ENCODE data around the gene POC1B. TPM values are rescaled to one million over a fixed set of nuclear protein-coding genes. Genes with fewer than 3 reads are reported as not detected.
A peak's percentile ranks its signal among the peaks of the same experiment; 100 is the strongest.

POC1B gene
- total and polyA plus RNA-seq, 2 experiments from 2014 or later: 8.3 to 15.0 TPM

- no peak overlapping the region for H2AFZ ChIP-seq
- H4K20me1 ChIP-seq (ENCODE audit: insufficient read depth): no peaks in the 10 kb centered on the region
- H3K4me3 ChIP-seq: no peak overlapping the region
- peaks cover 11% of the 10 kb centered on the region for H3K4me1 ChIP-seq (ENCODE audit: insufficient read depth)
- H3K27ac ChIP-seq: no peak overlapping the region
- DNase-seq: no peak
- no peaks in the 10 kb centered on the region for H3K79me2 ChIP-seq (ENCODE audit: insufficient read depth)
- H3F3A ChIP-seq (ENCODE audit: insufficient read depth): peaks cover 13% of the 10 kb centered on the region; the same call in 1 of the 2 replicates
- H3K27me3 ChIP-seq (replicated peaks; ENCODE audit: insufficient read depth): no peaks in the 10 kb centered on the region
- no peaks in the 10 kb centered on the region for H3K9me2 ChIP-seq (ENCODE audit: insufficient read depth)
- TF ChIP-seq EZH2phosphoT487 (IDR thresholded peaks at IDR 0.05; ENCODE audit: insufficient read depth, low read depth): no peak
- TF ChIP-seq EZH2 (IDR thresholded peaks at IDR 0.05; ENCODE audit: insufficient read depth, poor library complexity, severe bottlenecking): no peak
- H3K4me2 ChIP-seq (ENCODE audit: unreplicated experiment): no peak overlapping the region
- H3K9me3 ChIP-seq (ENCODE audit: low read depth): no peaks in the 10 kb centered on the region
- in situ Hi-C loops (cut with MboI): no loop called here
- no peaks in the 10 kb centered on the region for H3K36me3 ChIP-seq (ENCODE audit: low read depth)
- H3K9ac ChIP-seq: no peak overlapping the region
These were observed 39.2 kb upstream of the POC1B start for GRCh38 chr12:89565002-89565401.

- in situ Hi-C loops (cut with MboI): no loop called here
- 74 to 77% methylated on average over 10 of the region's 10 CpGs for WGBS, 2 experiments (ENCODE audit: low coverage in 1 of 2, low lambda C conversion rate in 2 of 2, missing lambda C conversion rate in 2 of 2)
- Histone ChIP-seq H3K36me3 (ENCODE audit: low read depth) (no peaks in the 10 kb centered on the region), H3K9me3 (ENCODE audit: low read depth) (no peaks in the 10 kb centered on the region), H3F3A (ENCODE audit: insufficient read depth) (no peaks in the 10 kb centered on the region), H3K27me3 (replicated peaks; ENCODE audit: insufficient read depth) (no peaks in the 10 kb centered on the region), H3K79me2 (ENCODE audit: insufficient read depth) (no peaks in the 10 kb centered on the region), H3K9me2 (ENCODE audit: insufficient read depth) (no peaks in the 10 kb centered on the region), H3K9ac (no peak overlapping the region), H3K4me3 (no peak overlapping the region), H3K4me1 (ENCODE audit: insufficient read depth) (peaks cover 7% of the 10 kb centered on the region), H4K20me1 (ENCODE audit: insufficient read depth) (no peaks in the 10 kb centered on the region), H3K4me2 (ENCODE audit: unreplicated experiment) (no peak overlapping the region), H2AFZ (no peak overlapping the region), H3K27ac (no peak overlapping the region)
- TF ChIP-seq EZH2phosphoT487 (IDR thresholded peaks at IDR 0.05; ENCODE audit: insufficient read depth, low read depth) (no peak), EZH2 (IDR thresholded peaks at IDR 0.05; ENCODE audit: insufficient read depth, poor library complexity, severe bottlenecking) (no peak)
- DNase-seq: no peak
These were observed 33.9 kb upstream of the POC1B start for GRCh38 chr12:89559753-89560152.

GRCh38 chr12:89556976-89557375 lies 31.1 kb upstream of the POC1B start:
- Histone ChIP-seq H3F3A (ENCODE audit: insufficient read depth) (no peaks in the 10 kb centered on the region), H3K4me3 (no peak overlapping the region), H3K27me3 (replicated peaks; ENCODE audit: insufficient read depth) (no peaks in the 10 kb centered on the region), H3K9ac (no peak overlapping the region), H3K27ac (no peak overlapping the region), H3K4me2 (ENCODE audit: unreplicated experiment) (no peak overlapping the region), H3K9me3 (ENCODE audit: low read depth) (no peaks in the 10 kb centered on the region), H3K4me1 (ENCODE audit: insufficient read depth) (peaks cover 7% of the 10 kb centered on the region), H3K9me2 (ENCODE audit: insufficient read depth) (no peaks in the 10 kb centered on the region), H3K36me3 (ENCODE audit: low read depth) (no peaks in the 10 kb centered on the region), H3K79me2 (ENCODE audit: insufficient read depth) (no peaks in the 10 kb centered on the region), H2AFZ (no peak overlapping the region), H4K20me1 (ENCODE audit: insufficient read depth) (no peaks in the 10 kb centered on the region)
- 61 to 69% methylated on average over 2 of the region's 2 CpGs for WGBS, 2 experiments (ENCODE audit: low coverage in 1 of 2, low lambda C conversion rate in 2 of 2, missing lambda C conversion rate in 2 of 2)
- TF ChIP-seq EZH2phosphoT487 (IDR thresholded peaks at IDR 0.05; ENCODE audit: insufficient read depth, low read depth) (no peak), EZH2 (IDR thresholded peaks at IDR 0.05; ENCODE audit: insufficient read depth, poor library complexity, severe bottlenecking) (no peak)
- no peak for DNase-seq
- in situ Hi-C loops (cut with MboI): no loop called here

- no peaks in the 10 kb centered on the region for H3K27me3 ChIP-seq (replicated peaks; ENCODE audit: insufficient read depth)
- peak; percentile 36 for DNase-seq
- H3K36me3 ChIP-seq (ENCODE audit: low read depth): no peaks in the 10 kb centered on the region
- in situ Hi-C loops (cut with MboI): no loop called here
- H3K79me2 ChIP-seq (ENCODE audit: insufficient read depth): no peaks in the 10 kb centered on the region
- no peak overlapping the region for H3K4me2 ChIP-seq (ENCODE audit: unreplicated experiment)
- H3F3A ChIP-seq (ENCODE audit: insufficient read depth): no peaks in the 10 kb centered on the region
- H3K9ac ChIP-seq: no peak overlapping the region
- 8 to 17% methylated on average over 1 of the region's 1 CpG for WGBS, 2 experiments (ENCODE audit: low coverage in 1 of 2, low lambda C conversion rate in 2 of 2, missing lambda C conversion rate in 2 of 2)
- H3K4me1 ChIP-seq (ENCODE audit: insufficient read depth): peaks cover 7% of the 10 kb centered on the region
- no peak for TF ChIP-seq EZH2 (IDR thresholded peaks at IDR 0.05; ENCODE audit: insufficient read depth, poor library complexity, severe bottlenecking)
- no peak for TF ChIP-seq EZH2phosphoT487 (IDR thresholded peaks at IDR 0.05; ENCODE audit: insufficient read depth, low read depth)
- no peaks in the 10 kb centered on the region for H3K9me3 ChIP-seq (ENCODE audit: low read depth)
- no peak overlapping the region for H3K4me3 ChIP-seq
- H4K20me1 ChIP-seq (ENCODE audit: insufficient read depth): no peaks in the 10 kb centered on the region
- H3K27ac ChIP-seq: no peak overlapping the region
- no peak overlapping the region for H2AFZ ChIP-seq
- H3K9me2 ChIP-seq (ENCODE audit: insufficient read depth): no peaks in the 10 kb centered on the region
These were observed 26.5 kb upstream of the POC1B start for GRCh38 chr12:89552376-89552775.

- Histone ChIP-seq H3K27me3 (replicated peaks; ENCODE audit: insufficient read depth) (no peaks in the 10 kb centered on the region), H3K9ac (no peak overlapping the region), H3K27ac (no peak overlapping the region), H3F3A (ENCODE audit: insufficient read depth) (no peaks in the 10 kb centered on the region), H3K4me1 (ENCODE audit: insufficient read depth) (peaks cover 4% of the 10 kb centered on the region), H3K9me3 (ENCODE audit: low read depth) (no peaks in the 10 kb centered on the region), H3K9me2 (ENCODE audit: insufficient read depth) (no peaks in the 10 kb centered on the region), H4K20me1 (ENCODE audit: insufficient read depth) (no peaks in the 10 kb centered on the region), H3K36me3 (ENCODE audit: low read depth) (no peaks in the 10 kb centered on the region), H3K4me2 (ENCODE audit: unreplicated experiment) (no peak overlapping the region), H3K79me2 (ENCODE audit: insufficient read depth) (no peaks in the 10 kb centered on the region), H2AFZ (no peak overlapping the region), H3K4me3 (no peak overlapping the region)
- WGBS, 2 experiments (ENCODE audit: low coverage in 1 of 2, low lambda C conversion rate in 2 of 2, missing lambda C conversion rate in 2 of 2): 95 to 97% methylated on average over 2 of the region's 2 CpGs
- DNase-seq: no peak
- in situ Hi-C loops (cut with MboI): no loop called here
- no peak for TF ChIP-seq EZH2 (IDR thresholded peaks at IDR 0.05; ENCODE audit: insufficient read depth, poor library complexity, severe bottlenecking)
- TF ChIP-seq EZH2phosphoT487 (IDR thresholded peaks at IDR 0.05; ENCODE audit: insufficient read depth, low read depth): no peak
These were observed 25.9 kb upstream of the POC1B start for GRCh38 chr12:89551747-89552146.

Measured in GM23248 (cell line).